Measurements from ENCODE around the gene MPZL1. TPM values are rescaled to one million over a fixed set of nuclear protein-coding genes. Genes with fewer than 3 reads are reported as not detected.

Gene MPZL1
- total and polyA plus RNA-seq, 4 donors = 11.3 to 26.1 (median 16.8) TPM

- H3K27me3 ChIP-seq (ENCODE audit: control insufficient read depth in 4 of 4, insufficient read depth in 4 of 4, low read length in 3 of 4) = no peaks in the 10 kb centered on the region
- no peaks in the 10 kb centered on the region for H3K9me3 ChIP-seq (ENCODE audit: control insufficient read depth in 4 of 4, low read length in 3 of 4)
- H3K4me1 ChIP-seq (ENCODE audit: control insufficient read depth in 4 of 4, insufficient read depth in 4 of 4, low read length in 3 of 4) = no peaks in the 10 kb centered on the region
- H3K4me3 ChIP-seq (ENCODE audit: low read depth in 1 of 3, low read length in 3 of 3) = no peak overlapping the region
- no peak for TF ChIP-seq TAF1 (conservative IDR thresholded peaks at IDR 0.05)
- no peak for TF ChIP-seq NR2F2 (IDR thresholded peaks at IDR 0.05)
- TF ChIP-seq FOXA2 (IDR thresholded peaks at IDR 0.05) = no peak
- no peak for TF ChIP-seq HNF4G (IDR thresholded peaks at IDR 0.05)
- TF ChIP-seq ATF3 (IDR thresholded peaks at IDR 0.05) = no peak
- TF ChIP-seq EGR1 (IDR thresholded peaks at IDR 0.05; ENCODE audit: low read depth in 2 of 2) = no peak
- TF ChIP-seq, protein P1, sequence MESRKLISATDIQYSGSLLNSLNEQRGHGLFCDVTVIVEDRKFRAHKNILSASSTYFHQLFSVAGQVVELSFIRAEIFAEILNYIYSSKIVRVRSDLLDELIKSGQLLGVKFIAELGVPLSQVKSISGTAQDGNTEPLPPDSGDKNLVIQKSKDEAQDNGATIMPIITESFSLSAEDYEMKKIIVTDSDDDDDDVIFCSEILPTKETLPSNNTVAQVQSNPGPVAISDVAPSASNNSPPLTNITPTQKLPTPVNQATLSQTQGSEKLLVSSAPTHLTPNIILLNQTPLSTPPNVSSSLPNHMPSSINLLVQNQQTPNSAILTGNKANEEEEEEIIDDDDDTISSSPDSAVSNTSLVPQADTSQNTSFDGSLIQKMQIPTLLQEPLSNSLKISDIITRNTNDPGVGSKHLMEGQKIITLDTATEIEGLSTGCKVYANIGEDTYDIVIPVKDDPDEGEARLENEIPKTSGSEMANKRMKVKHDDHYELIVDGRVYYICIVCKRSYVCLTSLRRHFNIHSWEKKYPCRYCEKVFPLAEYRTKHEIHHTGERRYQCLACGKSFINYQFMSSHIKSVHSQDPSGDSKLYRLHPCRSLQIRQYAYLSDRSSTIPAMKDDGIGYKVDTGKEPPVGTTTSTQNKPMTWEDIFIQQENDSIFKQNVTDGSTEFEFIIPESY (IDR thresholded peaks at IDR 0.05) = no peak
- TF ChIP-seq CTCF (IDR thresholded peaks at IDR 0.05; ENCODE audit: low read depth, low read length, missing input control) = no peak
- no peak for TF ChIP-seq REST (IDR thresholded peaks at IDR 0.05)
- TF ChIP-seq HNF4A (conservative IDR thresholded peaks at IDR 0.05) = no peak
- no peak for TF ChIP-seq YY1 (IDR thresholded peaks at IDR 0.05)
- no peak for TF ChIP-seq FOXA1 (IDR thresholded peaks at IDR 0.05)
- TF ChIP-seq JUND (IDR thresholded peaks at IDR 0.05) = no peak
- TF ChIP-seq SP1 (IDR thresholded peaks at IDR 0.05) = no peak
- no peak for TF ChIP-seq MAX (IDR thresholded peaks at IDR 0.05)
- TF ChIP-seq RAD21 (IDR thresholded peaks at IDR 0.05) = no peak
- no peak for TF ChIP-seq RXRA (IDR thresholded peaks at IDR 0.05)
- TF ChIP-seq GABPA (IDR thresholded peaks at IDR 0.05 in 1 of 2, conservative IDR thresholded peaks at IDR 0.05 in 1 of 2) = no peak
- peaks cover 2 to 12% (median 5%) of the 10 kb centered on the region in 4 donors for H3K36me3 ChIP-seq (ENCODE audit: control insufficient read depth in 4 of 4, insufficient read depth in 3 of 4, low read depth in 1 of 4, low read length in 3 of 4)
- no peak overlapping the region for H3K27ac ChIP-seq (ENCODE audit: low read depth in 1 of 2, low read length in 2 of 2)
- WGBS = 94% methylated on average over 1 of the region's 1 CpG
- H3K9ac ChIP-seq (ENCODE audit: low read depth in 1 of 2, low read length in 2 of 2) = no peak overlapping the region
- DNase-seq (ENCODE audit: low spot score) = no peak
Observed at GRCh38 chr1:167776151-167776550, 54.4 kb downstream of the MPZL1 start.

Measured in liver (tissue), 9 donors.